Adrenal gland (tissue), 19 donors: ENCODE results near the gene TAAR5. TPM values are rescaled to one million over a fixed set of nuclear protein-coding genes. Genes with fewer than 3 reads are reported as not detected.
"Not testable (repeated sequence)": the region's sequence is repeated elsewhere in the genome, so short reads cannot be mapped to it uniquely, and the experiment has no call there.

Source experiments
- DNase-seq, 7 donors: peaks; one replicate each; pipeline ENCODE4 v3.0.0-alpha.2; 2019 to 2020
- H3K27ac ChIP-seq, 5 donors: fragments of 200-600 bp; sonication (generic) in 4 of 5; 1 replicate in 3 of 5; 2 replicates in 2 of 5; pipeline versions ENCODE4 v1.5.1 to v1.8.0; 2016 to 2020; ENCODE audit warnings: mild to moderate bottlenecking in 1 of 5
- H3K27me3 ChIP-seq: fragments of 200-600 bp; 2 replicates; pipeline ENCODE4 v1.8.0; 2021
- H3K36me3 ChIP-seq, 2 donors: fragments of 200-600 bp; replicated peaks in 1 of 2; 1 replicate in 1 of 2; 2 replicates in 1 of 2; pipeline versions ENCODE4 v1.5.1 to v1.8.0; 2018 to 2022
- H3K4me1 ChIP-seq, 2 donors: fragments of 200-600 bp; replicated peaks in 1 of 2; 1 replicate in 1 of 2; 2 replicates in 1 of 2; pipeline versions ENCODE4 v1.5.1 to v1.8.0; 2018 to 2021
- H3K4me3 ChIP-seq, 4 donors: fragments of 200-600 bp; sonication (generic) in 3 of 4; one replicate each; pipeline ENCODE4 v1.5.1; 2016 to 2018
- H3K9me3 ChIP-seq, 3 donors: fragments of 200-600 bp; sonication (generic) in 1 of 3; replicated peaks in 1 of 3; 1 replicate in 2 of 3; 2 replicates in 1 of 3; pipeline versions ENCODE4 v1.5.1 to v1.8.0; 2016 to 2021
- CTCF ChIP-seq, 6 experiments: fragments of 450-650 bp in 4 of 6; fragments of 200-600 bp in 2 of 6; sonication (generic) in 1 of 6; IDR thresholded peaks; 1 replicate in 5 of 6; 2 replicates in 1 of 6; pipeline versions ENCODE4 v1.5.1 to v1.8.0; 2016 to 2021; ENCODE audit warnings: antibody characterized with exemption in 6 of 6, mild to moderate bottlenecking in 2 of 6, moderate library complexity in 1 of 6
- POLR2A ChIP-seq, 2 donors: fragments of 450-650 bp; IDR thresholded peaks; one replicate each; pipeline ENCODE4 v1.6.1; 2017; ENCODE audit warnings: antibody characterized with exemption in 2 of 2, mild to moderate bottlenecking in 2 of 2, moderate library complexity in 1 of 2
- WGBS, 4 donors: extraction: QIAGEN DNeasy Blood & Tissue Kit in 2 of 4; methylation state at CpG; one replicate each; pipeline versions ENCODE4 v1.1.5 to v1.1.7; 2013 to 2017; 5-methylcytosine and 5-hydroxymethylcytosine counted together
- intact Hi-C, 2 donors: fragments of 100-400 bp; cut with DNase I; formaldehyde crosslinking; loops; one replicate each; pipeline versions ENCODE4 v1.14.1 to v1.15.0; 2022 to 2023
- long read RNA-seq, 10 donors: library from polyadenylated mRNA in 3 of 10; unstranded in 2 of 10; stranded (forward) in 1 of 10; transcript quantifications; one replicate each; pipeline ENCODE4 v2.0.0 and lab custom pipeline, GENCODE V29; 2021 to 2026
- polyA plus RNA-seq, 3 donors: library from polyadenylated mRNA; stranded (reverse); fragments of 200-250 nt in 2 of 3; fragments of 350-450 nt in 1 of 3; fragmentation: Illumina TruSeq in 1 of 3; extraction: RNeasy Lipid Tissue Mini Kit (QIAGEN cat#74804) in 1 of 3; gene quantifications; one replicate each; pipeline ENCODE4 v1.2.3, GENCODE V29; 2013 to 2014
- total RNA-seq, 9 donors: library from RNA; depleted of rRNA in 4 of 9; stranded (reverse); fragments of >200 nt in 4 of 9; fragments of 120-200 nt in 1 of 9; fragmentation: NEBNext Ultra II Directional in 1 of 9; extraction: Animal tissue kit (Norgen Biotek cat#: 25700) in 1 of 9; gene quantifications; one replicate each; pipeline versions ENCODE4 v1.1.0 to v1.2.4, GENCODE V29; 2013 to 2023
- donor health status: healthy with polysubstance abuse.
- donor health status: Bipolar disorder and iron deficiency.
- donor health status: DM: yes; HTN: yes; CAD: no.
- donor health status: DM: no; HTN: no; CAD: no.
- donor health status: DM: no; HTN: no; CAD: no.
- donor health status: DM: yes; HTN: yes; CAD: no.

TAAR5 gene
- total RNA-seq (not detected), polyA plus RNA-seq (not detected)
- long read RNA-seq, donor 1 = 0 reads
- long read RNA-seq, donor 2 = 0 reads
- long read RNA-seq, donor 3, partial matches to known transcripts = 0 of 1 reads
- long read RNA-seq, donor 3, other reads (novel, unspliced or antisense) = 0 of 1 reads
- long read RNA-seq, donor 4 = 0 reads
- long read RNA-seq, donor 5 = 0 reads
- long read RNA-seq, donor 6 = 0 reads
- long read RNA-seq, donor 7 = 0 reads
- long read RNA-seq, donor 8 = 0 reads
- long read RNA-seq, donor 9 = 0 reads
- long read RNA-seq, donor 10 = 0 reads

- no peak within 1 kb of the TSS for H3K4me3 ChIP-seq
- 59 to 83% (median 65%) methylated on average over 5 of the region's 5 CpGs for WGBS, 4 donors
- TF ChIP-seq CTCF (IDR thresholded peaks at IDR 0.05) = no peak
- TF ChIP-seq POLR2A (IDR thresholded peaks at IDR 0.05) = no peak
- DNase-seq = no peak
- intact Hi-C loops = no loop called here
- H3K4me1 ChIP-seq = no peaks in the 10 kb centered on the region
- H3K27ac ChIP-seq = no peak within 1 kb of the TSS
- H3K9me3 ChIP-seq = no peaks in the 10 kb centered on the region
- H3K36me3 ChIP-seq = no peaks in the 10 kb centered on the region
- no peaks in the 10 kb centered on the region for H3K27me3 ChIP-seq
Observed at GRCh38 chr6:132589454-132589853, at the start of gene TAAR5. TSS of gene TAAR5 (minus strand) at chr6:132589741. CDS start at chr6:132589686, 55 bp downstream.

GRCh38 chr6:132637135-132637534, 47.6 kb upstream of the TAAR5 start:
- DNase-seq, H3K27me3 ChIP-seq, H3K4me3 ChIP-seq, intact Hi-C loops, H3K36me3 ChIP-seq, H3K27ac ChIP-seq, H3K9me3 ChIP-seq, H3K4me1 ChIP-seq: not testable (repeated sequence)
- WGBS, 4 donors = 74 to 100% (median 90%) methylated on average over 1 of the region's 1 CpG

GRCh38 chr6:132635906-132636305, 46.4 kb upstream of the TAAR5 start:
- H3K27ac ChIP-seq, H3K36me3 ChIP-seq, H3K4me1 ChIP-seq, DNase-seq, H3K4me3 ChIP-seq, intact Hi-C loops, H3K9me3 ChIP-seq, H3K27me3 ChIP-seq: not testable (repeated sequence)
- WGBS, 4 donors = 69 to 85% (median 81%) methylated on average over 3 of the region's 3 CpGs

DNA sequence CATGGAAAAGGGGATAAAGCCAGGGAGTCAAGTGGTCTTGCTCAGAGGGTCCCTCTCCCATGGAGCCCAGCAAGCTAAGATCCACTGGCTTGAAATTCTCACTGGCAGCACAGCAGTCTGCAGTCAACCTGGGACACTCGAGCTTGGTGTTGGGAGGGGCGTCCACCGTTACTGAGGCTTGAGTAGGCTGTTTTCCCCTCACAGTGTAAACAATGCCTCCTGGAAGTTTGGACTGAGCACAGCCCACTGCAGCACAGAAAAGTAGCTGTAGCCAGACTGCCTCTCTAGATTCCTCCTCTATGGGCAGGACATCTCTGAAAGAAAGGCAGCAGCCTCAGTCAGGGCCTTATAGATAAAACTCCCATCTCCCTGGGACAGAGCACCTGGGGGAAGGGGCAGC, 45.7 kb upstream of the TAAR5 start:
- H3K9me3 ChIP-seq, H3K4me1 ChIP-seq, DNase-seq, H3K36me3 ChIP-seq, H3K27me3 ChIP-seq, intact Hi-C loops, H3K4me3 ChIP-seq, H3K27ac ChIP-seq: not testable (repeated sequence)
- 43 to 80% (median 50%) methylated on average over 1 to 3 of the region's 3 CpGs for WGBS, 4 donors

- TF ChIP-seq POLR2A (IDR thresholded peaks at IDR 0.05) (no peak), CTCF (IDR thresholded peaks at IDR 0.05) (no peak)
- intact Hi-C loops = no loop called here
Observed at GRCh38 chr6:132634796-132635195, 45.3 kb upstream of the TAAR5 start.

GRCh38 chr6:132633362-132633761, 43.8 kb upstream of the TAAR5 start:
- no peaks in the 10 kb centered on the region for H3K9me3 ChIP-seq
- peaks cover 7% of the 10 kb centered on the region for H3K27me3 ChIP-seq
- H3K27ac ChIP-seq = no peak overlapping the region
- TF ChIP-seq POLR2A (IDR thresholded peaks at IDR 0.05) (no peak), CTCF (IDR thresholded peaks at IDR 0.05) (no peak)
- DNase-seq = no peak
- H3K4me1 ChIP-seq = no peaks in the 10 kb centered on the region
- intact Hi-C loops = no loop called here
- H3K4me3 ChIP-seq = no peak overlapping the region
- no peaks in the 10 kb centered on the region for H3K36me3 ChIP-seq
- WGBS, 4 donors = 69 to 73% (median 71%) methylated on average over 2 of the region's 2 CpGs

More at GRCh38 chr6:132634796-132635195, 45.3 kb upstream of the TAAR5 start:
- Histone ChIP-seq H3K9me3 (no peaks in the 10 kb centered on the region), H3K27me3 (peaks cover 7% of the 10 kb centered on the region), H3K4me3 (no peak overlapping the region), H3K27ac (no peak overlapping the region), H3K4me1 (no peaks in the 10 kb centered on the region), H3K36me3 (no peaks in the 10 kb centered on the region)
- 69 to 82% (median 74%) methylated on average over 3 to 4 of the region's 4 CpGs for WGBS, 4 donors
- DNase-seq = no peak
